ENCODE measurements around the gene SUN3. TPM values are rescaled to one million over a fixed set of nuclear protein-coding genes. Genes with fewer than 3 reads are reported as not detected.

SUN3 gene
- total and polyA plus RNA-seq, 9 of the 15 experiments (the other 6 are each of a cell fraction or from before 2014, with no cell fraction given) = 0.04 to 0.06 TPM; not detected in 7

GRCh38 chr7:47979145-47979831, 49.6 kb downstream of the SUN3 start, which contains the start of gene HUS1 (continued):
- TF ChIP-seq HNRNPK (IDR thresholded peaks at IDR 0.05; ENCODE audit: low read depth, low read length, poor library complexity, severe bottlenecking) (no peak), NR2C2 (CRISPR knock-in tag; IDR thresholded peaks at IDR 0.05) (peak; percentile 96), NR2C2 (tag; IDR thresholded peaks at IDR 0.05) (peak; percentile 100), MAZ (CRISPR knock-in tag; conservative IDR thresholded peaks at IDR 0.05 in 1 of 2, IDR thresholded peaks at IDR 0.05 in 1 of 2) (peak; percentile 94), BDP1 (IDR thresholded peaks at IDR 0.05; ENCODE audit: insufficient read depth, insufficient read length) (no peak), C11orf30 (IDR thresholded peaks at IDR 0.05; ENCODE audit: low read depth) (peak; percentile 93), NBN (IDR thresholded peaks at IDR 0.05; ENCODE audit: low read depth) (peak; percentile 72), RB1 (IDR thresholded peaks at IDR 0.05; ENCODE audit: low read depth) (peak; percentile 94), WHSC1 (IDR thresholded peaks at IDR 0.05; ENCODE audit: low read length) (no peak), DIDO1 (tag; IDR thresholded peaks at IDR 0.05; ENCODE audit: low read depth) (peak; percentile 96), FOXP1 (CRISPR knock-in tag; IDR thresholded peaks at IDR 0.05) (0 out of 2 replicates have a peak, but pooled peaks have one; percentile 36), ZNF316 (IDR thresholded peaks at IDR 0.05) (no peak), MTA3 (IDR thresholded peaks at IDR 0.05; ENCODE audit: borderline replicate concordance) (peak; percentile 94), RBM14 (IDR thresholded peaks at IDR 0.05; ENCODE audit: borderline replicate concordance, insufficient read depth, low read depth, low read length) (no peak), ZKSCAN1 (IDR thresholded peaks at IDR 0.05; ENCODE audit: low read depth, low read length) (0 out of 2 replicates have a peak, but pooled peaks have one; percentile 75), TFE3 (CRISPR knock-in tag; IDR thresholded peaks at IDR 0.05) (peak; percentile 67), MYNN (IDR thresholded peaks at IDR 0.05) (peak; percentile 64; the same call in 1 of the 2 replicates), MYNN (CRISPR knock-in tag; IDR thresholded peaks at IDR 0.05) (no peak), KDM5B (IDR thresholded peaks at IDR 0.05; ENCODE audit: insufficient replicate concordance, low read depth, low read length) (peak; percentile 83), BHLHE40 (IDR thresholded peaks at IDR 0.05; ENCODE audit: low read length) (peak; percentile 88)
- TF ChIP-seq, protein P1, sequence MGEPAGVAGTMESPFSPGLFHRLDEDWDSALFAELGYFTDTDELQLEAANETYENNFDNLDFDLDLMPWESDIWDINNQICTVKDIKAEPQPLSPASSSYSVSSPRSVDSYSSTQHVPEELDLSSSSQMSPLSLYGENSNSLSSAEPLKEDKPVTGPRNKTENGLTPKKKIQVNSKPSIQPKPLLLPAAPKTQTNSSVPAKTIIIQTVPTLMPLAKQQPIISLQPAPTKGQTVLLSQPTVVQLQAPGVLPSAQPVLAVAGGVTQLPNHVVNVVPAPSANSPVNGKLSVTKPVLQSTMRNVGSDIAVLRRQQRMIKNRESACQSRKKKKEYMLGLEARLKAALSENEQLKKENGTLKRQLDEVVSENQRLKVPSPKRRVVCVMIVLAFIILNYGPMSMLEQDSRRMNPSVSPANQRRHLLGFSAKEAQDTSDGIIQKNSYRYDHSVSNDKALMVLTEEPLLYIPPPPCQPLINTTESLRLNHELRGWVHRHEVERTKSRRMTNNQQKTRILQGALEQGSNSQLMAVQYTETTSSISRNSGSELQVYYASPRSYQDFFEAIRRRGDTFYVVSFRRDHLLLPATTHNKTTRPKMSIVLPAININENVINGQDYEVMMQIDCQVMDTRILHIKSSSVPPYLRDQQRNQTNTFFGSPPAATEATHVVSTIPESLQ (CRISPR knock-in tag; IDR thresholded peaks at IDR 0.05) = peak; percentile 71; the same call in 1 of the 2 replicates
- TF ChIP-seq, protein P2, sequence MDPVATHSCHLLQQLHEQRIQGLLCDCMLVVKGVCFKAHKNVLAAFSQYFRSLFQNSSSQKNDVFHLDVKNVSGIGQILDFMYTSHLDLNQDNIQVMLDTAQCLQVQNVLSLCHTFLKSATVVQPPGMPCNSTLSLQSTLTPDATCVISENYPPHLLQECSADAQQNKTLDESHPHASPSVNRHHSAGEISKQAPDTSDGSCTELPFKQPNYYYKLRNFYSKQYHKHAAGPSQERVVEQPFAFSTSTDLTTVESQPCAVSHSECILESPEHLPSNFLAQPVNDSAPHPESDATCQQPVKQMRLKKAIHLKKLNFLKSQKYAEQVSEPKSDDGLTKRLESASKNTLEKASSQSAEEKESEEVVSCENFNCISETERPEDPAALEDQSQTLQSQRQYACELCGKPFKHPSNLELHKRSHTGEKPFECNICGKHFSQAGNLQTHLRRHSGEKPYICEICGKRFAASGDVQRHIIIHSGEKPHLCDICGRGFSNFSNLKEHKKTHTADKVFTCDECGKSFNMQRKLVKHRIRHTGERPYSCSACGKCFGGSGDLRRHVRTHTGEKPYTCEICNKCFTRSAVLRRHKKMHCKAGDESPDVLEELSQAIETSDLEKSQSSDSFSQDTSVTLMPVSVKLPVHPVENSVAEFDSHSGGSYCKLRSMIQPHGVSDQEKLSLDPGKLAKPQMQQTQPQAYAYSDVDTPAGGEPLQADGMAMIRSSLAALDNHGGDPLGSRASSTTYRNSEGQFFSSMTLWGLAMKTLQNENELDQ (CRISPR knock-in tag; IDR thresholded peaks at IDR 0.05; ENCODE audit: borderline replicate concordance) = no peak
- TF ChIP-seq, protein P3, sequence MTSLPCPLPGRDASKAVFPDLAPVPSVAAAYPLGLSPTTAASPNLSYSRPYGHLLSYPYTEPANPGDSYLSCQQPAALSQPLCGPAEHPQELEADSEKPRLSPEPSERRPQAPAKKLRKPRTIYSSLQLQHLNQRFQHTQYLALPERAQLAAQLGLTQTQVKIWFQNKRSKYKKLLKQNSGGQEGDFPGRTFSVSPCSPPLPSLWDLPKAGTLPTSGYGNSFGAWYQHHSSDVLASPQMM (CRISPR knock-in tag; IDR thresholded peaks at IDR 0.05) = no peak
